GM10847 (cell line): ENCODE data around the gene CEP170.

Source experiments
- POLR2A ChIP-seq: IDR thresholded peaks from 2 replicates; pipeline ENCODE4 v1.6.1; 2011; ENCODE audit not compliant: insufficient read length; ENCODE audit errors: extremely low read depth

The CEP170 gene

DNA sequence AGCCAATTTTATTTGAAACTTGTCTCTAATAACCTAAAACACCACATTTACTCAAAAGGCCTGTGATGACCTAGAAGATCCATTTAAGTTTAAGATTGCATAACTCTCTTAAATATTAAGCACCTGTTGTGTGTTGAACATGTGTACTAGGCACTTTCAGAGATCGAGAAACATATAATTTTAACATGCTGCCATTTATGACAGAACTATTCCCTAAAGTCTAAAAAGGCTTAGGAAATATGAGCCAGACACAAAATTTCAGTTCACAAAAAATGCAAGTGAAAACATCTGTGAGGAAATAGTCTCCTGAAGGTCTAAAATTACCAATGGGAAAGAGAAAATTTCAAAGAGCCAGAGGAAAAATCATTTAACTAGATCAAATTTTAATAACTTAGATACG is 37.7 kb downstream of the CEP170 start:
- no peak for TF ChIP-seq POLR2A

- no peak for TF ChIP-seq POLR2A
These were observed 38.3 kb downstream of the CEP170 start for GRCh38 chr1:243216741-243217140.

GRCh38 chr1:243213045-243213787 is 41.9 kb downstream of the CEP170 start:
- TF ChIP-seq POLR2A: no peak

- no peak for TF ChIP-seq POLR2A
These were observed 75.4 kb downstream of the CEP170 start for GRCh38 chr1:243179720-243180119.
